NCI-H748 (cell line): ENCODE data around the gene RASD1.

Experiments used
- DNase-seq: peaks from one replicate; lab custom pipeline; 2025; ENCODE audit not compliant: unreplicated experiment; lab: John Stamatoyannopoulos, UW

Gene RASD1

GRCh38 chr17:17496189-17497064, at the start of gene RASD1:
RASD1 (minus strand) TSS chr17:17496395; CDS start chr17:17496181, 214 bp downstream.
- peak; percentile 92 for DNase-seq

- DNase-seq: no peak
These were observed 49.8 kb upstream of the RASD1 start for GRCh38 chr17:17545984-17546383.

DNA sequence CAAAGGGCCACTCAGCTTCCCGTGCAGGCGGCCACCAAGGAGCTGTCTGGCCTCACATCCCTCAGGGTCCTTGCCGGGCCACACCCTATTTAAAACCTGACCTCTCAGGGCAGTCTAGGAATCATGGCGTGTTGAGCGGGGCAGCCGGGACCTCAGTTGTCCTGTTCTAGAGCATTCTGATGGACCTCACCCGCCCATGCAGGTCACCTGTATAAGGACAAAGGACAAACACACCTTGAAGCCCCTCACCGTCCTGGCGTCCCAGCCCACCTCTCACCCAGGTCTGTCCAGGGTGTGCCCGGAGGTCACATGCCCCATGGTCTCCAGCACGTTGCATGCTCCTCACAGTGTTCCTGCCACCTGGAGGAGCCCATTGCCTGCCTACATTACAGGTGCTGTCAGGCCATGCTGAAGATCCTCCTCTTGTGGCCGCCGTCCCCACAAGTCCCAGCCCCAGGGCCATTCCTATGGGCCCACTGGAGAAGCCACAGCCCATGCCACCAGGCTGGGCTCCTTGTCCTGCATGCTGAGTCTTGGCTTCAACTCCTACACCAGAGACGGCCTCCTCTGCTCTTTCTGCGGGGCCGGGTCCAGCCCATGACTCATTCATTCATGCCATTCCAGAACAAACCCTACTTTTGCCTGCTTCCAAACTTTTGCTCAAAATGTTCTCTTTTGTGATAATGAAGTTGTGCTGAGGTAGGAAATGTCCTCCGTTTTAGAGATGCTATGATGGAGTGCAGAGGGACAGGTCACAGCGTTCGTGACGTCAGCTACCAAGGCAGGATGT, 49.0 kb upstream of the RASD1 start:
- DNase-seq: no peak

DNA sequence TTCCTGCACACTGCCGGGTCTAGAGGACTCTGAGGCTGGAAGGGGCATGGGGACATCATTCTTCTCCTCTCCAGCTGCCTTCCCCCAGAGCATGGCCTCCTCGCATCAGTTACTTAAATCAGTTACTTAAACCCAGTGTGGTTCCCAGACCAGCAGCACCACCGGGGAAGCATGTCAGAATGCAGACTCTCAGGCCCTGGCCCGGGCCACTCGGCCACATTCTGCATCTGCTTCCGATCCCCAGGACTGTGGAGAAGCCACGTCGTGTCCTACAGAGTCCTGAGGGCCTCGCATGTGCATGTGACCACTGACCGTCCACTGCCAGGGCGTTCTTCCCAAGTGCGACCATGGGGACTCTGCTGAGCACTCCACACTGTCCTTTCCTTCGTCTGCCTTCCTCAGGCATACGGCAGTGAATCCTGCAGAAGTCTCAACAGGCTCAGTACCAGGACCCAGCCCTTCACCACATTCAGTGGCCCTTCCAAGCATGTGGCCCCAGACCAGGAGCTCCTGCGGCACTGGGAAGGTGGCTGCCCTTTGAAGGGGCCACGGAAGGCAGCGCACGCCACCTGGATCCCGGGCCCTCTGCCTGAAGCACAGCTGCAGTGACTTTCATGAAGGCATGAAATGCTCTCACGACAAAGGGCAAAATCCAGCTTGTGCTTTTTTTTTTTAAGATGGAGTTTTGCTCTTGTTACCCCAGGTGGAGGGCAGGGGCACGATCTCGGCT, 46.9 kb upstream of the RASD1 start:
- DNase-seq: no peak

DNA sequence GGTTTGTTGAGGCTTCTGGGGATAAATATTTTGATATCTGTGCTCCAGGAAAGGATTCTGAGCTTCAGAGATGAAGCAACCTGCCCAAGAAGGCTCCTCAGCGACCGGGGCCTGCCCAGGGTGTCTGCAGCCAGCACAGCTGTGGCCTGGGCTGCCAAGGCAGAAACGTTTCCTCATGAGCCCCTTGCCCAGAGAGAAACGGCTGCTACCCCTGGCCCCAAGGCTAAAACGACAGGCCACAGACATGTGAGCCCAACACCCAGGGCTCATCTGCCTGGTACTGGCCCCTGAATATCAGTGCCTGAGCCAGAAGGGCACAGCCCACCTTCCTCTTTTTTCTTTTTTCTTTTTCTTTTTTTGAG, 45.4 kb upstream of the RASD1 start:
- DNase-seq: no peak

GRCh38 chr17:17540935-17541639, 44.9 kb upstream of the RASD1 start:
- no peak for DNase-seq

DNA sequence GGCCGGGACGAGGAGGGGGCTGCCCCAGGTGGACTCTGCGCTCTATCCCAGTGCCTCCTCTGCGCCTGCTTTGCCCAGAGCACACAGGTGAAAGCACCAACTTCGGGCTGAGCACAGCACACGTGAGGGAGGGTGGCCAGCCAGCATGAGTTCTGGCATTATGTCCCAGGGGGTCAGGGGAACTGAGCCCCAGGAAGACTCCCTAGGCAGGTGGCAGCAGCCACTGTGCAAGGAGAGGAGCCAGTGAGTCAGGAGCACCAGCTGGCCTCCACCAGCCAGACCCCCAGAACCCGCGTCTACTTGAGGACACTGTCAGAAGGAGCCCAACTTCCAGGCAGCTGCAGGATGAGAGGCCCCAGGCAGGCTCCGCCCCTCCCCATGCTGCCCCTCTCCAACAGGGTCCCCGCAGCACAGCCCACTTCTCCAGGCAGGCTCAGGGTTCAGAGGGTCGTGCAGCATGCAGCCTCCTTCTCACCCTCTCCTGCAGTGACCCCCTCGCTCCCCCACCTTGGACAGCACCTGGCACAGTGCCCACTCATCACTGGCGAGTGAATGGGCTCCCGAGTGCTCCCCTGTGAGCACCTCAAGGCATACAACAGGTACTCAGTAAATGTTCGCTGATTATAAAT, 44.2 kb upstream of the RASD1 start:
- peak; percentile 65 for DNase-seq

DNA sequence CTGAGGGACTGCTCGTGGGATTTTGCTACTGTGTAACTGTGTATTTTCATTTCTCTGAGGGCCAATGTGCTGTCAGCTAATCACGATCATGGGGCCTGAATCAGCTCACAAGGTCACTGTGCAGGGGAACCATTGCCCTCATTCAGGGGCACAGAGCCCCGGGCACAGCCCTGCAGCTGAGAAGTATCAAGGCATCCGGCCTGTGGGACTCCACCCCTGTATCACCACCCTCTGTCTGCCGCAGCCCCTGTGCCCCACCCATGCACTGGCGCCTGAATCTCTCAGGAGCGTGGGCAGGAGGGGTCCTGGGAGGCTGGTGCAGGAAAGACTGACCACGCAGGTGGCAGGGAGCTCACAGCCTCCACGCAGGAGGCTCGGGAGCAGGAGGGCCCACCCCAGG, 43.4 kb upstream of the RASD1 start:
- peak; percentile 71 for DNase-seq

DNA sequence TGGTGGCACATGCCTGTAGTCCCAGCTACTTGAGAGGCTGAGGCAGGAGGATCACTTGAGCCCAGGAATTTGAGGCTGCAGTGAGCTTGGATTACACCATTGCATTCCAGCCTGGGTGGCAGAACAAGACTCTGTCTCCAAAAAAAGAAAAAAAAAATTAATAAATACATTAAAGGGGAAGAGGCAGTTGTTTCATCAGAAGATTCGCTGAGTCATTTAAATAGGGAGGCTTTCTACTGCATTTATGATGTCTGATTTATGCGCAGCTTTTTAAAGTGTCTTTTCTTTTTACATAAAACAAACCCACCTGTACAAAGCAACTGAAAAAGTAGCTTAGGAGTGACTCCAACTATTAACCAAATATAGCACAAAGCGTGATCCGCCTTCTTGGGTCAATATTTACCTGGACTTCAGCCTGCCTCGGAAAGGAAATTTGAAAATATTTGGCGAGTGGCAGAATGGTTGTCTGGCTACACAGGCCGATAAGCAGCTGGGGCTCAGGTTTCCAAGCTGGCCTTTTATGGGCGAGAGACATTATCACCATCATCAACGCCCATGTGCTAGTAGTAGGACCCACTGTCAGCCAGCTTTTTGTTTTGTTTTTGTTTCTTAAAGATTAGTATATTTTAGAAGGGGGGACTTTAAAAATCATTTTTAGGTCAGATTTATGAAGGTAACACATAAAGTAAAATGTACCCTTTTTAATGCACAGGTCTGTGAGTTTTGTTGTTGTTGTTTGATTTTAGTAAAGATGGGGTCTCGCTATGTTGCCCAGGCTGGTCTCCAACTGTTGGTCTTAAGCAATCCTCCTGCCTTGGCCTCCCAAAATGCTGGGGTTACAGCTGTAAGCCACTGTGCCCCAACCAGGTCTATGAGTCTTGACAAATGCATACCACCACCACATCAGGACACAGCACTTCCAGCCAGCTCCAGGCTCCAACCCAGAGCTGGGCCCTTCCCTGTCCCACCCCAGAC, 42.5 kb upstream of the RASD1 start:
- DNase-seq: peak; percentile 99

DNA sequence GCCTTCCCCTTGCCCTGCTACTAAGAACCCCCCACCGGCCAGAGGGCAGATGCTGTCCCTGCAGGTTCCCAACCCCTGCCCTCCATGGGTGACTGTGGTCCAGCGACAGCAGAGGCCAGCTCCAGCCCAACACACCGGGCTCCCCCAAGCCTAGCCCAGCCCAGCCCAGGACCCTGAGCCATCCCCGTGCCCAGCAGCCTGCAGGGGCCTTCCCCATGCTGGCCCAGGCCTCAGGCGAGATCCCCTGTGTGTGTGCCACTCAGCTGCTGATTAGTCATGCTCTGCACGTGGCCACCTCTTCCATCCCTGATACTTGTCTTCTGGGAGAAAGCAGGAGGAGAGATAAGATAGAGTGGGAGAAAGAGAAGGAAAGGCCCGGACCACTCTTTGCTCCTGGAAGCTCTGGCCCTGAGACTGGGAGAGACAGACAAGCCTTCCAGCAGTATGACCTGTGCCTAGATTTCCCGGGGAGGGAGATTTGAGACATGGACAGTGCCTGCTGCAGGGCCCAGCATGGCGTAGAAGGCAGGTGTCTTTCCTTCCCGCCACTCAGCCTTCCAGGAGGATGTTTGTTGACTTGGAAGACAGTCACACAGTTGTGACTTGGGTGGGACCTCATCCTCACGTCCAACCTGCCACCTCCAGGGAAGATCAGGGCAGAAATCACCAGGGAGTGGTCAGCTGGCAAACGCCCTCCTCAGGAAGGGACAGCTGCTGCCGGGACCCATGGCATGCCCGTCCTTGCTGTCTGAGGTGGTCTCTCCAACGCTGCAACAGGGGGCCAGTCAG, 41.3 kb upstream of the RASD1 start:
- DNase-seq: no peak

- DNase-seq: no peak
These were observed 40.5 kb upstream of the RASD1 start for GRCh38 chr17:17536702-17537101.

DNA sequence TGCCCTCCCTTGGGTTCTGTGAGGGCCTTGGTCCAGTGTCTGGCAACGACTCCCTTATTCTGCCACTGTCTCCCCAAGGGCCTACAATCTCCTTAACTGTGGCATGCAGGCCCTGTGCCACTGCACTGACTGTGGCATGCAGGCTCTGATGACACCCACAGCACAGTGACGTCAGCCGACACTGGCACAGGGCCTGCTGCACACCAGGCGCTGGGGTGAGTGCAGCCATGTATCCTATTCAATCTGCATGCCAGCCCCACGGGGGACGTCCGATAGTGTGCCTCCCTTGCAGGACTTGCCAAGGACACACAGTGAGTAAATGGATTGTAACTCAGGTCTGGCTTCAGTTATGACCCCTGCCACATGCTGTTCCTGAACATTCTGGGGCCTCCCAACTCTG, 39.8 kb upstream of the RASD1 start:
- DNase-seq: no peak

DNA sequence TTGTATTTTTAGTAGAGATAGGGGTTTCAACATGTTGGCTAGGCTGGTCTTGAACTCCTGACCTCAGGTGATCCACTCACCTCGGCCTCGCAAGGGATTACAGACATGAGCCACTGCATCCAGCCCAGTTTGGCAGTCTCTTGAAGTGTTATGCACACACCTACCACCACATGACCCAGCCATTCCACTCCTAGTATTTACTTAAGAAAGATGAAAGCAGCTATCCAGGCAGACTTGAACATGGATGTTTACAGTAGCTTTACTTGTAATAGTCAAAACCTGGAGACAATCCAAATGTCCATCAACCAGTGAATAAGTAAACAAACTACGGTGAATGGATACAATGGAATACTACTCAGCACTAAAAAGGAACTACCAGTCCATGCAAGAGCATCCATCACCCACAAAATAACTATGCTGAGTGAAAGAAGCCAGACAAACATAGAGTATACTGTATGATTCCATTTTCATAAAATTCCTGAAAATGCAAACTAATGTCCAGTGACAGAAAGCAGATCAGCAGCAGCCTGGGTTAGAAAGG, 37.8 kb upstream of the RASD1 start:
- DNase-seq: peak; percentile 92

DNA sequence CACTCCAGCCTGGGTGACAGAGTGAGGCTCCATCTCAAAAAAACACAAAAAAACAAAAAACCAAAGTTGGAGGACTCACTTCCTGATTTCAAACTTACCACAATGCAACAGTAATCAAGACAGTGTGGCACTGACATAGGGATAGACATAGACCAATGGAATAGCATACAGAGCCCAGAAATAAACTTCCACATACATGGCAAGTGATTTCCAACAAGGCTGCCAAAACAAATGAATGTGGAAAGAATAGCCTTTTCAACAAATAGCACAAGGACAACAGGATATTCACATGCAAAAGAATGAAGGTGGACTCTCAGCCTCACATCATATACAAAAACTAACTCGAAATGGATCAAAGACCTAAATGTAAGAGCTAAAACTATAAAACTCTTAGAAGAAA, 36.8 kb upstream of the RASD1 start:
- DNase-seq: no peak

DNA sequence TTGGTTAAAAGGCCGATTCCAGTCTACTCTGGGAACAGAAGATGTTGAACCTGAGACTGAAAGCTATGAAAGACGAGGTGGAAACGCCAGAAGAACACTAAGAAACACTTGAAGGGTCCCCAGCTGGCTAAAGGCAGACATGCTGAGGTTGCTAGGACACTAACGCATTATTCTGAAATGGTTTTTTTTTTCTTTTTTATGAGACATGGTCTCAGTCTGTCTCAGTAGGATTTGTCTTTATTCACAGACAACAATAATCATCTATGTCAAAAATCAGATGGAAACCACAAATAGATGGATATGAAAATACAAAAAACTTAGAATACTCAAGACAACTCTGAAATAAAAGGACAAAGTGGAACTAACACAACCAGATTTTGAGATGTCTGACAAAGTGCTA, 35.0 kb upstream of the RASD1 start:
- no peak for DNase-seq

DNA sequence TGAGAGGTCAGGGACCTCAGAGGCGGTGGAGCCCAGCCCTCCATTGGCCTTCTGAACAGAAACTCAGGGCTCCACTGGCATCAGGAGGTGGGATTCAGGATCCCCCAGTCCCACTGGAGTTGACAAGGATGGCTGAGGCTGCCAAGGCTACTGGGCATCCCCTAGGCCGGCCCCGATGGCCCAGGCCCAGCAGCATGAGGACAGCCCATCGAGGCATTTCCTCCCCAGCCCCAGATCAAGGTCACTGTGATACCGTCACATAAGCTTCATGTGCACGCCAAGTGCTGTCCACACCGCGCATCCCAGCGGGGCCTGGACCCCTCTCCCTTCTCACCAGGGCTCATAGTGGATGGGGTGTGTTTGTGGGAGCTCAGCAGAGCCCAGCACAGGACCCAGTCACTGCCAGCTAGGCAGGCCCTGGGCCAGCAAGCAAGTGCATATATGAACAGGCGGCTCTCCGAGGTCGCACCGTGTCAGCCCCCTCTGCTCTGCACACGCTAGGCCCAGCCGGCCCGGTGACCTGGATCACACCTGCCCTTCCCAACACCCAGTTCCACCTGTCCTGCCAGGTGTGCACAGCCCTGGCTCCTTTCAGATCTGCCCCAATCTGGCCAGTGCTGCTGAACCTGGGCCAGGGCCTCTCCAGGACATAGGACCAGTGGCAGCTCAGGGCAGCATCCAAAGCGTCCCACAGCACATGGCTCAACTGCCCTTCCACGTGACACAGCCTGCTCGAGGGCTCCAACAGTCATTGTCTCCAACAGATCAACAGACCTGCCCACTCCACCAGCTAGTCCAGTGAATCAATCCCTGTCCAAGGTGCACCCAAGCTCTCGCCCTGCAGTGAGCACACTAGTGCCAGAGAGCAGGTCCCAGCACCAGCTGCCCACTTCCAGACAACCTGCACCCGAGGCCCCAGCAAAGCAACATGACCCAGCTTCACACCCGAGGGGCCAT, 32.8 kb upstream of the RASD1 start:
- DNase-seq: no peak

- DNase-seq: no peak
These were observed 31.8 kb upstream of the RASD1 start for GRCh38 chr17:17527956-17528500.
